HepG2 (cell line): ENCODE data around the gene TMEM223. TPM values are rescaled to one million over a fixed set of nuclear protein-coding genes. Genes with fewer than 3 reads are reported as not detected.

ENCODE experiments used
- ARID4A ChIP-seq: sonication (generic); formaldehyde crosslinking; IDR thresholded peaks from 2 replicates; pipeline ENCODE4 v1.5.0; 2020; ENCODE audit warnings: mild to moderate bottlenecking, missing genetic modification reagents, borderline replicate concordance
- KAT8 ChIP-seq: IDR thresholded peaks from 2 replicates; pipeline ENCODE4 v1.6.1; 2016; ENCODE audit warnings: missing genetic modification reagents, missing compliant biosample characterization
- MXD4 ChIP-seq: IDR thresholded peaks from 2 replicates; pipeline ENCODE4 v1.6.1; 2016; ENCODE audit warnings: mild to moderate bottlenecking, missing biosample characterization, missing genetic modification reagents
- PHF20 ChIP-seq: sonication (generic); formaldehyde crosslinking; IDR thresholded peaks from 2 replicates; pipeline ENCODE4 v1.5.0; 2020; ENCODE audit warnings: mild to moderate bottlenecking, missing genetic modification reagents
- POGK ChIP-seq: sonication (generic); formaldehyde crosslinking; conservative IDR thresholded peaks from 2 replicates; pipeline ENCODE4 v1.8.0; 2022; ENCODE audit warnings: mild to moderate bottlenecking, moderate library complexity, missing genetic modification reagents
- POLR2A ChIP-seq, 2 experiments: IDR thresholded peaks; 2 replicates each; pipeline ENCODE4 v1.6.1; 2011; ENCODE audit warnings: low read depth in 2 of 2, low read length in 2 of 2, mild to moderate bottlenecking in 1 of 2, moderate library complexity in 1 of 2; ENCODE audit not compliant: insufficient read depth in 1 of 2
- REXO4 ChIP-seq: sonication (generic); formaldehyde crosslinking; IDR thresholded peaks from 2 replicates; pipeline ENCODE4 v1.8.0; 2022; ENCODE audit warnings: missing genetic modification reagents, mild to moderate bottlenecking, borderline replicate concordance
- SALL1 ChIP-seq: sonication (generic); formaldehyde crosslinking; IDR thresholded peaks from 2 replicates; pipeline ENCODE4 v1.8.0; 2022; ENCODE audit warnings: mild to moderate bottlenecking, missing genetic modification reagents
- SPEN ChIP-seq: sonication (generic); formaldehyde crosslinking; IDR thresholded peaks from 2 replicates; pipeline ENCODE4 v1.5.1; 2020; ENCODE audit warnings: low read depth, mild to moderate bottlenecking, missing genetic modification reagents
- ZBTB38 ChIP-seq: sonication (generic); formaldehyde crosslinking; IDR thresholded peaks from 2 replicates; pipeline ENCODE4 v1.5.1; 2020; ENCODE audit warnings: mild to moderate bottlenecking, missing genetic modification reagents
- ZFP82 ChIP-seq: sonication (generic); formaldehyde crosslinking; IDR thresholded peaks from 2 replicates; pipeline ENCODE4 v1.5.1; 2020; ENCODE audit warnings: mild to moderate bottlenecking, missing genetic modification reagents, borderline replicate concordance
- ZNF414 ChIP-seq: sonication (generic); formaldehyde crosslinking; IDR thresholded peaks from 2 replicates; pipeline ENCODE4 v1.5.0; 2020; ENCODE audit warnings: missing genetic modification reagents
- ZNF530 ChIP-seq: sonication (generic); formaldehyde crosslinking; IDR thresholded peaks from 2 replicates; pipeline ENCODE4 v1.5.0; 2020; ENCODE audit warnings: low read depth, mild to moderate bottlenecking, missing genetic modification reagents
- ZNF589 ChIP-seq: sonication (generic); formaldehyde crosslinking; conservative IDR thresholded peaks from 2 replicates; pipeline ENCODE4 v1.8.0; 2022; ENCODE audit warnings: mild to moderate bottlenecking, moderate library complexity, missing genetic modification reagents
- ZSCAN5A ChIP-seq: sonication (generic); formaldehyde crosslinking; IDR thresholded peaks from 2 replicates; pipeline ENCODE4 v1.8.0; 2022; ENCODE audit warnings: mild to moderate bottlenecking, missing genetic modification reagents, borderline replicate concordance
- polyA plus RNA-seq, 8 experiments: library from polyadenylated mRNA; depleted of rRNA in 3 of 8; stranded (reverse) in 7 of 8; unstranded in 1 of 8; fragments of >200 nt; fragmentation: Illumina TruSeq in 4 of 8; extraction: Trizol in 4 of 8; gene quantifications; 2 replicates each; pipeline versions ENCODE4 v1.2.1 to v1.2.3, GENCODE V29; 2011 to 2016; ENCODE audit warnings: low read depth in 4 of 8, missing spikeins in 1 of 8, mixed read lengths in 1 of 8; ENCODE audit not compliant: insufficient read depth in 1 of 8
- total RNA-seq, 5 experiments: library from RNA; depleted of rRNA; stranded (reverse); fragments of >200 nt; fragmentation: Illumina TruSeq; extraction: Trizol; gene quantifications; 2 replicates each; pipeline ENCODE4 v1.2.3, GENCODE V29; 2016; ENCODE audit warnings: low read depth in 1 of 5
- TF ChIP-seq, protein P1 (sequence below): sonication (generic); formaldehyde crosslinking; IDR thresholded peaks from 2 replicates; pipeline ENCODE4 v1.4.0; 2020; ENCODE audit warnings: missing genetic modification reagents, borderline replicate concordance

Gene TMEM223
- total and polyA plus RNA-seq, 2 of the 13 experiments (the other 11 are each of a cell fraction or from before 2014, with no cell fraction given), result 19.5 to 24.9 TPM

DNA sequence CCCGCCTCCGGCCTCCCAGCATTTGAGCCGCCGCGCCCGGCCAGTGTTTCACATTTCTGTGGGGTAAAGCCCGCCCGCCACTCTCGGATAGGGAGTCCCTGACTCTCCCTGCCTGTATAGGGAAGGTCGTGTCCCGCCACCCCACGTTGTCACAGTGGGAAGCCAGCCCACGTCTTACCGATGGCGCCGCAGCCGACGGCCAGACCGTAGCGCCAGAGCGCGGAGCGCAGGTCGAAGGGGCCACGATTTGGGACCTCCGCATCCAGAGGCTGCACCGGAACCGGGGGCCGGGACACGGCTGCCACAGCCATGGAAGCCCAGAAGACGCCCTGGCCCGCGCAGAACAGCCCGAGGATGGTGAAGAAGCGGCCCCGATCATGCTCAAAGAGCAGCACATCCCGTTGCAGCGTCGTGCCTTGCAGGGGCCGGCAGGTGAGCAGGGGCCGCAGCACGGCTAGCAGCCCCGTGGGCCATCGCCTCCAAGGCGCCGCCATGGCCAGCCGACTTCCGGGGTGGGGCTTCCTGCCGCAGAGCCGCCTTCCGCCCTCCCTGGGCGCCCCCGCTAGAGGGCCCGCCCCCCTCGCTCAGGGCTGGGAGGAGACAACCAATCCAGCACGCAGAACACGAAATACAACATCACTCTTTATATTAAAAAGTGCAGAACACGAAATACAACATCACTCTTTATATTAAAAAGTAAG lies at the start of gene TMEM223 (continued):
- peak; percentile 90 for TF ChIP-seq ZNF414 (CRISPR knock-in tag)
- TF ChIP-seq POGK (CRISPR knock-in tag), result peak; percentile 71
- peak; percentile 60 for TF ChIP-seq SALL1 (CRISPR knock-in tag)
- peak; percentile 85 to 96 for TF ChIP-seq POLR2A (IDR thresholded peaks at IDR 0.05; ENCODE audit: insufficient read depth in 1 of 2, low read depth in 2 of 2, low read length in 2 of 2)
- TF ChIP-seq ZSCAN5A (CRISPR knock-in tag), result peak; percentile 72; the same call in 1 of the 2 replicates
- TF ChIP-seq REXO4 (CRISPR knock-in tag), result peak; percentile 86; the same call in 1 of the 2 replicates
- peak; percentile 89 for TF ChIP-seq PHF20 (CRISPR knock-in tag)
- TF ChIP-seq, protein P1, sequence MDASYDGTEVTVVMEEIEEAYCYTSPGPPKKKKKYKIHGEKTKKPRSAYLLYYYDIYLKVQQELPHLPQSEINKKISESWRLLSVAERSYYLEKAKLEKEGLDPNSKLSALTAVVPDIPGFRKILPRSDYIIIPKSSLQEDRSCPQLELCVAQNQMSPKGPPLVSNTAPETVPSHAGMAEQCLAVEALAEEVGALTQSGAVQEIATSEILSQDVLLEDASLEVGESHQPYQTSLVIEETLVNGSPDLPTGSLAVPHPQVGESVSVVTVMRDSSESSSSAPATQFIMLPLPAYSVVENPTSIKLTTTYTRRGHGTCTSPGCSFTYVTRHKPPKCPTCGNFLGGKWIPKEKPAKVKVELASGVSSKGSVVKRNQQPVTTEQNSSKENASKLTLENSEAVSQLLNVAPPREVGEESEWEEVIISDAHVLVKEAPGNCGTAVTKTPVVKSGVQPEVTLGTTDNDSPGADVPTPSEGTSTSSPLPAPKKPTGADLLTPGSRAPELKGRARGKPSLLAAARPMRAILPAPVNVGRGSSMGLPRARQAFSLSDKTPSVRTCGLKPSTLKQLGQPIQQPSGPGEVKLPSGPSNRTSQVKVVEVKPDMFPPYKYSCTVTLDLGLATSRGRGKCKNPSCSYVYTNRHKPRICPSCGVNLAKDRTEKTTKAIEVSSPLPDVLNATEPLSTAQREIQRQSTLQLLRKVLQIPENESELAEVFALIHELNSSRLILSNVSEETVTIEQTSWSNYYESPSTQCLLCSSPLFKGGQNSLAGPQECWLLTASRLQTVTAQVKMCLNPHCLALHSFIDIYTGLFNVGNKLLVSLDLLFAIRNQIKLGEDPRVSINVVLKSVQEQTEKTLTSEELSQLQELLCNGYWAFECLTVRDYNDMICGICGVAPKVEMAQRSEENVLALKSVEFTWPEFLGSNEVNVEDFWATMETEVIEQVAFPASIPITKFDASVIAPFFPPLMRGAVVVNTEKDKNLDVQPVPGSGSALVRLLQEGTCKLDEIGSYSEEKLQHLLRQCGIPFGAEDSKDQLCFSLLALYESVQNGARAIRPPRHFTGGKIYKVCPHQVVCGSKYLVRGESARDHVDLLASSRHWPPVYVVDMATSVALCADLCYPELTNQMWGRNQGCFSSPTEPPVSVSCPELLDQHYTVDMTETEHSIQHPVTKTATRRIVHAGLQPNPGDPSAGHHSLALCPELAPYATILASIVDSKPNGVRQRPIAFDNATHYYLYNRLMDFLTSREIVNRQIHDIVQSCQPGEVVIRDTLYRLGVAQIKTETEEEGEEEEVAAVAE (CRISPR knock-in tag), result no peak
- TF ChIP-seq KAT8 (CRISPR knock-in tag), result peak; percentile 94
- TF ChIP-seq ZNF589 (CRISPR knock-in tag), result 0 out of 2 replicates have a peak, but pooled peaks have one; percentile 48
- TF ChIP-seq MXD4 (CRISPR knock-in tag), result peak; percentile 77; the same call in 1 of the 2 replicates
- peak; percentile 98 for TF ChIP-seq ARID4A (CRISPR knock-in tag)
- TF ChIP-seq ZBTB38, result peak; percentile 52; the same call in 1 of the 2 replicates
- TF ChIP-seq SPEN (CRISPR knock-in tag), result peak; percentile 85; the same call in 1 of the 2 replicates
- 0 out of 2 replicates have a peak, but pooled peaks have one; percentile 22 for TF ChIP-seq ZFP82
- no peak for TF ChIP-seq ZNF530 (CRISPR knock-in tag)
